ENCODE measurements around the gene PCNX4.

PCNX4 gene

GRCh38 chr14:60102389-60102788 lies 10.7 kb downstream of the PCNX4 start:
- H3K4me1 ChIP-seq (ENCODE audit: insufficient read depth, low read length), result peaks cover 12% of the 10 kb centered on the region
- H3K27ac ChIP-seq (ENCODE audit: low read depth, low read length), result no peak overlapping the region
- H3K27me3 ChIP-seq (ENCODE audit: control insufficient read depth in 1 of 2, insufficient read depth in 2 of 2, low read length in 2 of 2), result no peaks in the 10 kb centered on the region
- H3K9me3 ChIP-seq (ENCODE audit: low read length), result no peaks in the 10 kb centered on the region
- H3K36me3 ChIP-seq (ENCODE audit: insufficient read depth, low read length), result no peaks in the 10 kb centered on the region
- no peak overlapping the region for H3K9ac ChIP-seq (ENCODE audit: low read length)
- no peak overlapping the region for H3K4me3 ChIP-seq (ENCODE audit: low read depth in 1 of 2, low read length in 2 of 2)

- no peak overlapping the region for H3K4me3 ChIP-seq (ENCODE audit: low read depth in 1 of 2, low read length in 2 of 2)
- peaks cover 12% of the 10 kb centered on the region for H3K4me1 ChIP-seq (ENCODE audit: insufficient read depth, low read length)
- no peaks in the 10 kb centered on the region for H3K27me3 ChIP-seq (ENCODE audit: control insufficient read depth in 1 of 2, insufficient read depth in 2 of 2, low read length in 2 of 2)
- no peak overlapping the region for H3K27ac ChIP-seq (ENCODE audit: low read depth, low read length)
- H3K9ac ChIP-seq (ENCODE audit: low read length), result no peak overlapping the region
- H3K9me3 ChIP-seq (ENCODE audit: low read length), result no peaks in the 10 kb centered on the region
- H3K36me3 ChIP-seq (ENCODE audit: insufficient read depth, low read length), result peaks cover 5% of the 10 kb centered on the region
Observed at GRCh38 chr14:60106339-60106738, 14.6 kb downstream of the PCNX4 start.

GRCh38 chr14:60107477-60107876 lies 15.8 kb downstream of the PCNX4 start:
- Histone ChIP-seq H3K4me3 (ENCODE audit: low read depth in 1 of 2, low read length in 2 of 2) (no peak overlapping the region), H3K27me3 (ENCODE audit: control insufficient read depth in 1 of 2, insufficient read depth in 2 of 2, low read length in 2 of 2) (no peaks in the 10 kb centered on the region), H3K4me1 (ENCODE audit: insufficient read depth, low read length) (peaks cover 5% of the 10 kb centered on the region), H3K36me3 (ENCODE audit: insufficient read depth, low read length) (peaks cover 5% of the 10 kb centered on the region), H3K27ac (ENCODE audit: low read depth, low read length) (no peak overlapping the region), H3K9me3 (ENCODE audit: low read length) (no peaks in the 10 kb centered on the region), H3K9ac (ENCODE audit: low read length) (no peak overlapping the region)

- H3K27ac ChIP-seq (ENCODE audit: low read depth, low read length), result no peak overlapping the region
- H3K36me3 ChIP-seq (ENCODE audit: insufficient read depth, low read length), result peaks cover 15% of the 10 kb centered on the region
- no peaks in the 10 kb centered on the region for H3K9me3 ChIP-seq (ENCODE audit: low read length)
- H3K9ac ChIP-seq (ENCODE audit: low read length), result no peak overlapping the region
- no peak overlapping the region for H3K4me3 ChIP-seq (ENCODE audit: low read depth in 1 of 2, low read length in 2 of 2)
- no peaks in the 10 kb centered on the region for H3K4me1 ChIP-seq (ENCODE audit: insufficient read depth, low read length)
- H3K27me3 ChIP-seq (ENCODE audit: control insufficient read depth in 1 of 2, insufficient read depth in 2 of 2, low read length in 2 of 2), result no peaks in the 10 kb centered on the region
Observed at GRCh38 chr14:60111732-60112131, 20.0 kb downstream of the PCNX4 start.

- Histone ChIP-seq H3K27ac (ENCODE audit: low read depth, low read length) (no peak overlapping the region), H3K9me3 (ENCODE audit: low read length) (no peaks in the 10 kb centered on the region), H3K9ac (ENCODE audit: low read length) (no peak overlapping the region), H3K4me1 (ENCODE audit: insufficient read depth, low read length) (no peaks in the 10 kb centered on the region), H3K36me3 (ENCODE audit: insufficient read depth, low read length) (peaks cover 32% of the 10 kb centered on the region), H3K27me3 (ENCODE audit: control insufficient read depth in 1 of 2, insufficient read depth in 2 of 2, low read length in 2 of 2) (no peaks in the 10 kb centered on the region), H3K4me3 (ENCODE audit: low read depth in 1 of 2, low read length in 2 of 2) (no peak overlapping the region)
Observed at GRCh38 chr14:60114881-60115280, 23.2 kb downstream of the PCNX4 start.

DNA sequence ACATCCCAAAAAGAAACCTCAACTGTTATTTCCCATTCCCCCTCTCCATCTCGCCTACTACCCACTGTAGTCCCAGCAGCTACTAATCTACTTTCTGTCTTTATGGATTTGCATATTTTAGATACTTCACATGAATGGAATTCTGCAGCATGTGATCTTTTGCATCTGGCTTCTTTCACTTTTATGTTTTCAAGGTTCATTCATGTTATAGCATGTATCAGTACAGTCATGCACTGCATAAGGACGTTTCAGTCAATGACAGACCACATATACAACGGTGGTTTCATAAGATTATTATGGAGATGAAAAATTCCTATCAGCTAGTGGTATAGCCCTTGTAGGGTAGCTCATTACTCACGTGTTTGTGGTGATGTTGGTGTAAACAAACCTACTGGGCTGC lies 24.5 kb downstream of the PCNX4 start:
- no peak overlapping the region for H3K9ac ChIP-seq (ENCODE audit: low read length)
- H3K36me3 ChIP-seq (ENCODE audit: insufficient read depth, low read length), result peaks cover 37% of the 10 kb centered on the region
- H3K4me1 ChIP-seq (ENCODE audit: insufficient read depth, low read length), result no peaks in the 10 kb centered on the region
- no peak overlapping the region for H3K4me3 ChIP-seq (ENCODE audit: low read depth in 1 of 2, low read length in 2 of 2)
- H3K27ac ChIP-seq (ENCODE audit: low read depth, low read length), result no peak overlapping the region
- H3K9me3 ChIP-seq (ENCODE audit: low read length), result no peaks in the 10 kb centered on the region
- H3K27me3 ChIP-seq (ENCODE audit: control insufficient read depth in 1 of 2, insufficient read depth in 2 of 2, low read length in 2 of 2), result no peaks in the 10 kb centered on the region

DNA sequence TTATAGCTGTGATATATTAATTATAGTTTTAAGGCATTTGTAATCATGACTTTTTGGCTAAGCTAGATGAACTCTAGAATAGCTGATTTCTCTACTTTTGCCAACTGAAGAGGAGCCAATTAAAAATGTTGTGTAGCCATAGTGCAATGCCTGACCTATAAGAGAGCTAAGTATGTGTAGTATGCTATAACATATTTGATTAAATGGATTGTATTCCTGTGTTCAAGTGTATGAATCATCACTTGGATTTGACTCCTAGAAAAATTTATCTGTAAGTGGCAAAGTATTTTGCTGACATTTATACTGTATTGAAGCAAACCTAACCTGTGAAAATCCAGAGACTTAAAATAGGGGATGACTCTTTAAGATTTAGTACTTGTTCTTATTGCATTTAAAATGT lies 34.2 kb downstream of the PCNX4 start:
- H3K4me1 ChIP-seq (ENCODE audit: insufficient read depth, low read length), result no peaks in the 10 kb centered on the region
- H3K27ac ChIP-seq (ENCODE audit: low read depth, low read length), result no peak overlapping the region
- H3K36me3 ChIP-seq (ENCODE audit: insufficient read depth, low read length), result peaks cover 51% of the 10 kb centered on the region
- no peaks in the 10 kb centered on the region for H3K27me3 ChIP-seq (ENCODE audit: control insufficient read depth in 1 of 2, insufficient read depth in 2 of 2, low read length in 2 of 2)
- no peak overlapping the region for H3K9ac ChIP-seq (ENCODE audit: low read length)
- no peak overlapping the region for H3K4me3 ChIP-seq (ENCODE audit: low read depth in 1 of 2, low read length in 2 of 2)
- no peaks in the 10 kb centered on the region for H3K9me3 ChIP-seq (ENCODE audit: low read length)

DNA sequence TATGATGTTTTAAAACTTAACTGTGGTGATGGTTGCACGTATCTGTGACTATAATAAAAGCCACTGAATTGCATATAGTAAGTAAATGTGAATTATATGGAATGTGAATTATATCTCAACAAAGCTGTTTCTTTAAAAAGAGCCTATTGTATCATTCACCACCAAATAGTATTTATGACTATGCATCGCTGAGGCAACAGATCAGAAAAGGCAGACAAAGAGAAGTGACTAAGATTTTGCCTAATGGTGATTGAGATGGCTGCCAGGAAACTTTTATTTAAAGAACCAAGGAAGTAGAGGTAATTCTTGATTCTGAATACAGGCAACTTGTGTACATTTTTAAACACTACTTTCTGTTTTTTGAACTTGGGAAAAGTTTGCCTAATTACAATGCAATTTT lies 41.8 kb downstream of the PCNX4 start:
- no peak overlapping the region for H3K4me3 ChIP-seq (ENCODE audit: low read depth in 1 of 2, low read length in 2 of 2)
- no peaks in the 10 kb centered on the region for H3K36me3 ChIP-seq (ENCODE audit: insufficient read depth, low read length)
- no peaks in the 10 kb centered on the region for H3K27me3 ChIP-seq (ENCODE audit: control insufficient read depth in 1 of 2, insufficient read depth in 2 of 2, low read length in 2 of 2)
- no peaks in the 10 kb centered on the region for H3K9me3 ChIP-seq (ENCODE audit: low read length)
- H3K4me1 ChIP-seq (ENCODE audit: insufficient read depth, low read length), result no peaks in the 10 kb centered on the region
- no peak overlapping the region for H3K27ac ChIP-seq (ENCODE audit: low read depth, low read length)
- H3K9ac ChIP-seq (ENCODE audit: low read length), result no peak overlapping the region

DNA sequence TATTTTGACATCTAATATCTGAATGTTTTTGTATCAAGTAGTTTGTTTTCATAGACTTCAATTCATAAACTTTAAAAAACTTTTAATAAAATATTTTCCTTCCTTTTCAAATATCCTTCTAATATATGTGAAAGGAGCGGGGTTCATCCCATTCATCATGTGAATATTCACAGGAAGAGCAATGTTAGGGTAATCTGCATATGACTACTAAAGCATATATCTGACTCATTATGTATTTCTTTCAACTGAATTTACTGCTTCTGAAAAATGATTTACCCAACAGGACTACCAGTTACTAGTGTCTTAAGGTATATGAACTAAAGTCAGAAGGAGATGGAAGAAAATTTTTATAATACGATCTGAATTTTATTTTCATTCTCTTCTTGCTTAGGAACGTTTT lies 43.0 kb downstream of the PCNX4 start:
- Histone ChIP-seq H3K4me3 (ENCODE audit: low read depth in 1 of 2, low read length in 2 of 2) (no peak overlapping the region), H3K27me3 (ENCODE audit: control insufficient read depth in 1 of 2, insufficient read depth in 2 of 2, low read length in 2 of 2) (no peaks in the 10 kb centered on the region), H3K9ac (ENCODE audit: low read length) (no peak overlapping the region), H3K36me3 (ENCODE audit: insufficient read depth, low read length) (no peaks in the 10 kb centered on the region), H3K4me1 (ENCODE audit: insufficient read depth, low read length) (no peaks in the 10 kb centered on the region), H3K9me3 (ENCODE audit: low read length) (no peaks in the 10 kb centered on the region), H3K27ac (ENCODE audit: low read depth, low read length) (no peak overlapping the region)

- no peak overlapping the region for H3K9ac ChIP-seq (ENCODE audit: low read length)
- H3K27me3 ChIP-seq (ENCODE audit: control insufficient read depth in 1 of 2, insufficient read depth in 2 of 2, low read length in 2 of 2), result no peaks in the 10 kb centered on the region
- H3K4me1 ChIP-seq (ENCODE audit: insufficient read depth, low read length), result peaks cover 7% of the 10 kb centered on the region
- peaks cover 33% of the 10 kb centered on the region for H3K36me3 ChIP-seq (ENCODE audit: insufficient read depth, low read length)
- no peak overlapping the region for H3K4me3 ChIP-seq (ENCODE audit: low read depth in 1 of 2, low read length in 2 of 2)
- no peak overlapping the region for H3K27ac ChIP-seq (ENCODE audit: low read depth, low read length)
- no peaks in the 10 kb centered on the region for H3K9me3 ChIP-seq (ENCODE audit: low read length)
Observed at GRCh38 chr14:60151715-60152114, 60.0 kb downstream of the PCNX4 start.

DNA sequence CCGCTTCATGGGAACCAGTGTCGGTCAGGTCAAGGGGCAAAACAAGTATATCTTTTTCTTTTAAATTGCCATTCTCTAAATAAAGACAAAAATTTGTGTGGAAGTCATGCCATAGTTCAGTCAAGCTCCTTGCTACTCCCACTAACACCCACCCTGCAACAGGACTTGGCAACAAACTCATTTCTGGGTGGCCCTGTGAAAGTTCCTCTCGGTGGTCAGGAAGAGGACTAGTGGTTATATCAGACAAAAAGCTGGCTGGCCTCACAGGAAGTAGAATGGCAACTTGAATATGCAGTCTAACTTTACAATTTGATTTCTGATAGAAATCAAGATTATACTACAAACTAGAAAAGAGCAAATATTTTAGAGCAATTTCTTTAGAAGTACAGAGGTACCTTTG lies 62.3 kb downstream of the PCNX4 start:
- Histone ChIP-seq H3K27me3 (ENCODE audit: control insufficient read depth in 1 of 2, insufficient read depth in 2 of 2, low read length in 2 of 2) (no peaks in the 10 kb centered on the region), H3K36me3 (ENCODE audit: insufficient read depth, low read length) (peaks cover 29% of the 10 kb centered on the region), H3K9me3 (ENCODE audit: low read length) (no peaks in the 10 kb centered on the region), H3K4me1 (ENCODE audit: insufficient read depth, low read length) (peaks cover 7% of the 10 kb centered on the region), H3K9ac (ENCODE audit: low read length) (no peak overlapping the region), H3K27ac (ENCODE audit: low read depth, low read length) (no peak overlapping the region), H3K4me3 (ENCODE audit: low read depth in 1 of 2, low read length in 2 of 2) (no peak overlapping the region)

- no peaks in the 10 kb centered on the region for H3K27me3 ChIP-seq (ENCODE audit: control insufficient read depth in 1 of 2, insufficient read depth in 2 of 2, low read length in 2 of 2)
- no peak overlapping the region for H3K9ac ChIP-seq (ENCODE audit: low read length)
- peaks cover 22% of the 10 kb centered on the region for H3K36me3 ChIP-seq (ENCODE audit: insufficient read depth, low read length)
- H3K4me1 ChIP-seq (ENCODE audit: insufficient read depth, low read length), result peaks cover 7% of the 10 kb centered on the region
- H3K9me3 ChIP-seq (ENCODE audit: low read length), result no peaks in the 10 kb centered on the region
- no peak overlapping the region for H3K27ac ChIP-seq (ENCODE audit: low read depth, low read length)
- H3K4me3 ChIP-seq (ENCODE audit: low read depth in 1 of 2, low read length in 2 of 2), result no peak overlapping the region
Observed at GRCh38 chr14:60154671-60155070, 62.9 kb downstream of the PCNX4 start.

Data from muscle layer of colon (tissue), 2 donors.